GM10266 (cell line): ENCODE data around the gene TNFRSF18.
"Not testable (repeated sequence)": the region's sequence is repeated elsewhere in the genome, so short reads cannot be mapped to it uniquely, and the experiment has no call there.

Experiments
- DNase-seq: peaks from one replicate; pipeline ENCODE4 v3.0.0; 2012; ENCODE audit errors: extremely low spot score
- CTCF ChIP-seq: IDR thresholded peaks from 2 replicates; pipeline ENCODE4 v1.5.1; 2012; ENCODE audit warnings: mild to moderate bottlenecking, low read depth; ENCODE audit not compliant: control insufficient read depth, insufficient read depth; ENCODE audit errors: missing control alignments

The TNFRSF18 gene, protein sequence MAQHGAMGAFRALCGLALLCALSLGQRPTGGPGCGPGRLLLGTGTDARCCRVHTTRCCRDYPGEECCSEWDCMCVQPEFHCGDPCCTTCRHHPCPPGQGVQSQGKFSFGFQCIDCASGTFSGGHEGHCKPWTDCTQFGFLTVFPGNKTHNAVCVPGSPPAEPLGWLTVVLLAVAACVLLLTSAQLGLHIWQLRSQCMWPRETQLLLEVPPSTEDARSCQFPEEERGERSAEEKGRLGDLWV

DNA sequence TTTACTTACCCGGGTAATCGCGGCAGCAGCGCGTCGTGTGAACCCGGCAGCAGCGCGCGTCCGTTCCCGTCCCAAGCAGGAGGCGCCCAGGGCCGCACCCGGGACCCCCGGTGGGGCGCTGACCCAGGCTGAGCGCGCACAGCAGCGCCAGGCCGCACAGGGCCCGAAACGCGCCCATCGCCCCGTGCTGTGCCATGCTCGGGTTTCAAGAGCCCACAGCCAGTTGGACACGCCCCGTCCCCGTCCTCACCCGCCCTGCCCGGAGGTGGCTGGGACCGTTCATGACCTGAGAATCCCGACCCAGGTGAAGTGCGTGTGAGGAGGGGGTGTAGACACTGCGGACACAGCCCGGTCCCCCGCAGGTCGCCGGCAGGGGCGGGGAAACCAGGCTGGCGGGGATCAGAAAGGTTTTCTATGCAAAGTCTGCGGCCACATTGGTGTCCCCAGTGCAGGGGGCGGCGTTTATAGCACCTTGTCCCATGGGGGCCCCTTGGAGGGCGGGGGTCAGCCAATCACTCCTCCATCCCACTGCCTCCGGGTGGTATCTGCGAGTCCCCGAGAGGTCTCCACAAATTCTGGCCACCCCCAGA lies at the start of gene TNFRSF18:
TSS of gene TNFRSF18 (minus strand) at position 217 of the 590 bp plus-strand sequence. CDS start at position 196, 21 bp downstream.
- no peak for DNase-seq
- no peak for TF ChIP-seq CTCF

DNA sequence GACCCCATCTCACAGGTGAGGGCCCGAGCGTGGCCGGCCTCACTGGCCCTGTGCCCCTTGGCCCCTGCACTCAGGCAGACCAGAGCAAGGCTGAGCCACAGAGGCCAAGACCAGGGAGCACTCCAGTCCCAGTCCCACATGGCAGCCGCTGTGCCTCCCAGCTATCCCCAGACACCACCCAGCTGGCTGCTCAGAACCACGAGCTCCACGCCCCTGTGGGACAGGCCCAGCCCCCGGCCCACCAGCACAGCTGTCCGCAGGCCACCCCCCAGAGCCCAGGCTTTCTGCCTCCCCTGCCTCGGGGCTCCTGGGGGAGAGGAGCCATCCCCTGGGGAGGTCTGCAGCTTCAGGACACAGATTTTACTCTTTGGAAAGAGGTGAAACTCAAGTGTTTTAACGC lies 49.2 kb upstream of the TNFRSF18 start:
- TF ChIP-seq CTCF, result no peak
- DNase-seq, result no peak

GRCh38 chr1:1255078-1255477 lies 48.7 kb upstream of the TNFRSF18 start:
- no peak for DNase-seq
- no peak for TF ChIP-seq CTCF

GRCh38 chr1:1254667-1254998 lies 48.2 kb upstream of the TNFRSF18 start:
- no peak for TF ChIP-seq CTCF
- no peak for DNase-seq

DNA sequence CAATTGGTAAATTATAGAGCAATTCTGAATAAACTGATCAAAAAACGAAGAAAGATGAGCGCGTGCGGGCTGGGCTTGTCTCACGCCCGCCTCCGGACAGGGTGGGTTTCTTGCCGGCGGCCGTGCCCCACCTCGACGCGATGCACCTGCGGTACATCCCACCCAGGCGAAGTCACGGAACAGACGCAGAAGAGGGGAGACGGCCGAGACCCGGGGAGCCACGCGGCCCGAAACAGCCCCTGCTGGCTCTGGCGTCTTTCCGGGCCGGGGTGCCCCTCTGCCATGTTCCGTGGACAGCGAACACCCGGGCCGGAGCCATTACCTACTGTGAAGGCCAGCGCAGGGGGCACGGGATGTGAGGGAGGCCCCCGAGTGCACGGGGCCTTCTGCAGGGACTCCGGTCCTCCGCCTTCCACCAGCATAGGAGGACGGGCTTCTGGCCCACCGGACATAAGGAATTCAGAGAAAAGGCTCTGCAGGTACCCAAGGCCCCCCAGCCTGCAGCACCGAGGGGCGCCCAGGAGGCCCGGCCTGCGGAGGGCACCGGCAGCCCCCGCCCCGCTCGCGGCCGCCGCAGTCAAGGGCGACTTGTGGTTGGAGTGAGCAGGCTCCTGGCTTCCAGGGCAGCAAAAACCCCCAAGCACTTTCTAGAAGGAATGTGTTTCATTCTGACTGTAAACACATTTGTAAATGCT lies 47.7 kb upstream of the TNFRSF18 start:
- TF ChIP-seq CTCF, result no peak
- DNase-seq, result no peak

GRCh38 chr1:1253314-1253713 lies 46.9 kb upstream of the TNFRSF18 start:
- no peak for TF ChIP-seq CTCF
- no peak for DNase-seq

DNA sequence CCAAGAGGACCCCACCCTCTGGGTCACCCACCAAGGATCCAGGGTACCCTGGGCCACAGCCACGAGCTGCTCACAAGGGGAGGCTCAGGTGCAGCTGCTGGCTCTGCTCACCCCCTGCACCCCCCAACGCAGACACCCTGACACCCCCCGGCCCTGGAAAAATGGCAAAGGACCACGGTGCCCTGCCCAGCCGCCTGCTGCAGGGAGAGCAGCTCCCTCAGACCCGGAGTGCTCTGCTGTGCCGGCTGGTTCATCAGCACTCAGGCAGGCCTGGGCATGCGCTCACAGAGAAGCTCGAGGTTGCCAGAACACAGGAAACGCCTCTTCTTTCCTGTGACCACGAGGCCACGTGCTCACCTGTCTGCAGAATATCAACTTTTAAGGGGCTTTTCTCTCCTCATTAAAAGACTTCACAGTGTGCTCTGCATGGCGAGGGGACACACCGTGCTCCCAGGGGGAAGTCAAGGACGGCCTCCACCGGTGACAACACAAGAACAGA lies 44.4 kb upstream of the TNFRSF18 start:
- no peak for TF ChIP-seq CTCF
- peak; percentile 90 for DNase-seq

- not testable (repeated sequence) for DNase-seq
Observed at GRCh38 chr1:1248009-1248913, 41.9 kb upstream of the TNFRSF18 start.
